ENCODE measurements around the gene SUN3.
A peak's percentile ranks its signal among the peaks of the same experiment; 100 is the strongest.
"Not testable (repeated sequence)": the region's sequence is repeated elsewhere in the genome, so short reads cannot be mapped to it uniquely, and the experiment has no call there.

Gene SUN3

DNA sequence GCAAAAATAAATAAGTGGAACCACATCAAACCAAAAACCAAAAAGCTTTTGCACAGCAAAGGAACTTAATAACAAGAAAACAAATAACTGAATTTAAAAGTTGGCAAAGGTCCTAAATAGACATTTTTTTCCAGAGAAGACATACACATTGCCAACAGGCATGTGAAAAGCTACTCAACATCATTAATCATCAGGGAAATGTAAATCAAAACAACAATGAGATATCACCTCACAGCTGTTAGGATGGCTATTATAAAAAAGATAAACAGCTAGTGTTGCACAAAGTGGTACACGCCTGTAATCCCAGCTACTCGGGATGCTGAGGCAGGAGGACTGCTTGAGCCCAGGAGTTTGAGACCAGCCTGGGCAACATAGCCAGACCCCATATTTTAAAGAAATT lies 2.2 kb upstream of the SUN3 start:
- DNase-seq (ENCODE audit: low read depth in 2 of 3, low spot score in 2 of 3), result no peak

- no peak for DNase-seq (ENCODE audit: low read depth in 2 of 3, low spot score in 2 of 3)
Measured at GRCh38 chr7:48025624-48026023, 3.3 kb downstream of the SUN3 start.

DNA sequence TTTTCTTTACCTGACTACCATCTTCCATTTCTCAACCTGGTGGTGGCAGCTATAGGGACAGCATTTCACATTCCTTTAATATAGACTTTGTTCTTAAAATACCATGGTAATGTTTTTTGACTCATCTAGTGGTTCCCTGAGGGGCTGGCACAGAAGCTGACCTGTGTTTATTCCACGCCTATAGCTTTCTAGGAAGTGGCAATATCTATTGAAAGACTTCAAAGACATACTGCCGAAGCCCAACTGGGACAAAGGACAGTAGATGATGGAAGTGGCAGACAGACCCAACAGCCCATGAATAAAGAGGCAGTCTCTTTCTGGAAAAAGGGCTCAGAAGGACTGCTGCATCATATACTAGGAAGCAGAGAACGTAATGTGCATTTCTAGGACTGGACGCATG lies 11.2 kb downstream of the SUN3 start:
- DNase-seq (ENCODE audit: low read depth in 2 of 3, low spot score in 2 of 3), result no peak

DNA sequence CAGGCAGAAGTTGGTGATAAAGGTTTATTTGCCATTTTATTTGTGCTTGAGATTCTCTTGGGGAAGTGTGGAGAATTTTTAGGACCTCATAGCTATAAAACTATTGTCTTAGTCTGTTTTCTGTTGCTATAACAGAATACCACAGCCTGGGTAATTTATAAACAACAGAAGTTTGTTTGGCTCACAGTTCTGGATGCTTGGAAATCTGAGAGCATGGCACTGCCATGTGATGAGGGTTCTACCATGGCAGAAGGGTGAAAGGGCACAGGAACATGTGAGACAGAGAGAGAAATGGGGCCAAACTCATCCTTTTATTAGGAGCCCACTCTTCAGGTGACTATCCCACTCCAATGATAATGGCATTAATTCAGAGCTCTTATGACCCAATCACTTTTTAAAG lies 12.3 kb downstream of the SUN3 start:
- DNase-seq (ENCODE audit: low read depth in 2 of 3, low spot score in 2 of 3), result no peak

DNA sequence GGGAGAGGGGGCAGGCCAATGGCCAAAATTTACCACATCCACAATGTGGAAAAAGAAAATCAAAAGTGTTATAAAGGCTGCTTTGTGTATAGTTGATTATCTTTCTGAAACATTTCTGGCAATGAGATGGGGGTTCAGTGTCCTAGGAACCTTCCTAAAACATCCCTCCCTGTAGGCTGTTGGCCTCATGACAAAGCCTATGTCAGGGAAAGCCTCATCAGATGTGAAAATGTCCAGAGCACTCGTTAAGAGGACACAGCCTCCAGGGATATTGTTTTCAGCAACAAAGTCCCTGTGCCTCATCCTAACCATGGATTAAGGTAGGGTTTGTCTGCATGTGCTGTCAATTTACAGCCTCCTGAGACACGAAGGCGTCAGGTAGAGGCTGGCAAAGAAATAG lies 17.0 kb downstream of the SUN3 start:
- no peak for DNase-seq (ENCODE audit: low read depth in 2 of 3, low spot score in 2 of 3)

- DNase-seq (ENCODE audit: low read depth in 2 of 3, low spot score in 2 of 3), result no peak
Measured at GRCh38 chr7:48011323-48011722, 17.6 kb downstream of the SUN3 start.

DNA sequence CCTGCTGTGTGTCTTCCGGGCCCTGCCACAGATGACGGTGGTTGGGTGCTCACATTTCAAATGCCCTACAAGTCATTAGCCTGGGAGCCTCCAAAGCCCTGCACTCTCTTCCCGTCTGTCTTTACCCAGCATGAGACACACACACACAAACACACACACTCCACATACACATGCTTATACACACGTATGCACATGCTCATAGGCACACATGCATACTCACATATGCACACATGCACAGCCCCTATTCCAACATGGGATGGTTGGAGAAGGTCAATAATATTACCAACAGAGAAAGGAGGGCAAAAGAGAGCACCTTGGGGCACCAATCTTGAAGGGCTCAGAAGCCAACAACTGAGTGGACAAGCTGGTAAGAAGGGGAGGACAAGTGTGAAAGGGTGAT lies 19.0 kb downstream of the SUN3 start:
- no peak for DNase-seq (ENCODE audit: low read depth in 2 of 3, low spot score in 2 of 3)

GRCh38 chr7:48009257-48009656 lies 19.6 kb downstream of the SUN3 start:
- DNase-seq (ENCODE audit: low read depth in 2 of 3, low spot score in 2 of 3), result no peak

DNA sequence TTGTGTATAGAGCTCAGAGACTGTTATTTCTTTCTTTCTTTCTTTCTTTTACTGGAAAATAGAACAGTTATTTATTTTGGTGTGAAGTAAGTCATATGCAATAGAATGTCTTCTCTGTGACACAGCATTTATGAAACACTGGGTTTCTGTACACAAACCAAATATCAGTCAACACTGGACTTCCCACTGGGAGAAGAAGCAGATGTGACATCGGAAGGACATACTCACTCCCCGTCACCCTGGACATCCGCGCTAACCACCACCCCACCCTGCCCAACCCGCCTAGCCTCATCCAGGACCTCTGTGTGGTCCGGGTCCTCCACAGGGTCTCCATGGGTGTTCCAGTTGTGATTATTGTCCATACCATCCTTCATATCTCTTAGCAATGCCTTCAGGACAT lies 22.0 kb downstream of the SUN3 start:
- DNase-seq (ENCODE audit: low read depth in 2 of 3, low spot score in 2 of 3), result no peak

GRCh38 chr7:48004638-48005037 lies 24.3 kb downstream of the SUN3 start:
- no peak for DNase-seq (ENCODE audit: low read depth in 2 of 3, low spot score in 2 of 3)

GRCh38 chr7:48004032-48004431 lies 24.9 kb downstream of the SUN3 start:
- no peak for DNase-seq (ENCODE audit: low read depth in 2 of 3, low spot score in 2 of 3)

- DNase-seq (ENCODE audit: low read depth in 2 of 3, low spot score in 2 of 3), result not testable (repeated sequence)
Measured at GRCh38 chr7:48000164-48000563, 28.7 kb downstream of the SUN3 start.

DNA sequence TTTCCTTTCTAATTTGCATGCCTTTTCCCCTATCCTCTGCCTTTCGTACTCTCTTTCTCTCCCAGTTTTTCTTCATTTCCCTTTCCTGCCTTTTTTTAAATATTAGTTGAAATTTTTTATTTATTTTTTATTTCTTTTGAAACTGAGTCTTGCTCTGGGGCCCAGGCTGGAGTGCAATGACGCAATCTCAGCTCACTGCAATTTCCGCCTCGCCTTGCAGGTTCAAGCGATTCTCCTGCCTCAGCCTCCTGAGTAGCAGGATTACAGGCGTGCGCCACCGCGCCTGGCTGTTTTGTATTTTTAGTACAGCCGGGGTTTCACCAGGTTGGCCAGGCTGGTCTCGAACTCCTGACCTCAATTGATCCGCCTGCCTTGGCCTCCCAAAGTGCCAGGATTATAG lies 29.5 kb downstream of the SUN3 start:
- no peak for DNase-seq (ENCODE audit: low read depth in 2 of 3, low spot score in 2 of 3)

DNA sequence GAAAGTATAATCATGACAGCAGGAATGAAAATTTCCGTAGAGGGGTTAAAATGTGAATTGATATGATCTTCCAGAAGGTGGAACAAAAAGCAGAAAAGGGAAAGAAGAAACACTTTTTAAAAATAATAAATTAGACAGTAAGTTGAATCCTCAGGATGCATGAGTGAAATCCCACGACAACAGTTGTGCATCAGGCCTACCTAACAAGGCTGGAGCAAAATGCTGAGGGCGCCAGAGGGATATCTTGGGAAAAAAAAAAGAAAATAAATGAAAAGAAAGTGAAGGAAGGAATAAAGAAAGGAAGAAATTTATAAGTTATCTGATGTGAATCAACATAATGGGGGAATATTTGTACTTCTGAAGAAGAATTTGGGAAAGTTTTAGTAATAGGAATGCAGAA lies 36.5 kb downstream of the SUN3 start:
- no peak for DNase-seq (ENCODE audit: low read depth in 2 of 3, low spot score in 2 of 3)

GRCh38 chr7:47991741-47992311 lies 37.1 kb downstream of the SUN3 start:
- peak; percentile 62 to 78 (median 66) for DNase-seq (ENCODE audit: low read depth in 2 of 3, low spot score in 2 of 3)

DNA sequence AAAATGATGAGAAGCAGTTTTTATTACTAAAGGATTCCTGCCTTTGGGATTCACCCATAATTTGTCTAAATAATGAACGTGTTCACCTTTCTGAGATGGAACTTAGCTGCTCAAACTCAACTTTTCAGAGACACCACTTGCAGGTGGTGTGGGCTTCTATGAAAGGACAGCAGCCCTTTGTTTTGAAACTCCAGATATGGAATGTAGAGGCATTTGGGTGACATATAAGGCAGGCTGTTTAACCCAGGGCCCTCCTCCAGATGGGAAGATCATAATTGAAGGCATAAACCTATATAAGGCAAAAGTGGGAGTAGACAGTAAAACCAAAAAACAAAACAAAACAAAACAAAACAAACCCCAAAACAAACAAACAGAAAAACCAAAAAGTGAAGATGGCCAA lies 37.6 kb downstream of the SUN3 start:
- DNase-seq (ENCODE audit: low read depth in 2 of 3, low spot score in 2 of 3), result no peak

DNA sequence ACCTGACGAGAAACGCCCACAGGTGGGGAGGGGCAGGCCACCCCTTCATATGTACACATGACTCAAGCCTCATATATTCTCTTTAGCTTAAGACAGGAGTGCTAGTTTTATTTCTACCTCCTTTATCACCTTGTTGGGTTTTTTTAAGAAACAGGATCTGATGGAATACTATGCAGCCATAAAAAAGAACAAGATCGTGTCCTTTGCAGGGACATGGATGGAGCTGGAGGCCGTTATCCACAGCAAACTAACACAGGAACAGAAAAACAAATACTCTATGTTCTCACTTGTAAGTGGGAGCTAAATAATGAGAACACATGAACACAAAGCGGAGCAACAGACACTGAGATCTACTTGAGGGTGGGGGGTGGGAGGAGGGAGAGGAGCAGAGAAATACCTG lies 38.3 kb downstream of the SUN3 start:
- DNase-seq (ENCODE audit: low read depth in 2 of 3, low spot score in 2 of 3), result no peak

- DNase-seq (ENCODE audit: low read depth in 2 of 3, low spot score in 2 of 3), result not testable (repeated sequence)
Measured at GRCh38 chr7:47989607-47990400, 39.1 kb downstream of the SUN3 start.

- no peak for DNase-seq (ENCODE audit: low read depth in 2 of 3, low spot score in 2 of 3)
Measured at GRCh38 chr7:47988496-47989386, 40.2 kb downstream of the SUN3 start.

- no peak for DNase-seq (ENCODE audit: low read depth in 2 of 3, low spot score in 2 of 3)
Measured at GRCh38 chr7:47982610-47983009, 46.3 kb downstream of the SUN3 start.

- not testable (repeated sequence) for DNase-seq (ENCODE audit: low read depth in 2 of 3, low spot score in 2 of 3)
Measured at GRCh38 chr7:47980648-47981047, 48.3 kb downstream of the SUN3 start.

GRCh38 chr7:47979832-47980181 lies 49.1 kb downstream of the SUN3 start:
- DNase-seq (ENCODE audit: low read depth in 2 of 3, low spot score in 2 of 3), result no peak

Data from activated CD8-positive, alpha-beta memory T cell treated with anti-CD3 and anti-CD28 coated beads for 48 hours (primary cell).